Measurements from ENCODE around the gene CXorf49. TPM values are rescaled to one million over a fixed set of nuclear protein-coding genes. Genes with fewer than 3 reads are reported as not detected.
"Not testable (repeated sequence)": the region's sequence is repeated elsewhere in the genome, so short reads cannot be mapped to it uniquely, and the experiment has no call there.

The CXorf49 gene
- not detected in 2 replicates for total RNA-seq (2013; cell fraction: nucleolus; rRNA removed)
- total RNA-seq (2014; rRNA removed) (not detected in 2 replicates), total RNA-seq (2014; rRNA removed; fragmentation: Illumina TruSeq; extraction: Trizol) (not detected in 2 replicates), total RNA-seq (2021) (not detected in 2 replicates), polyA plus RNA-seq (2011; rRNA removed) (not detected in 2 replicates), polyA plus RNA-seq (2014; fragmentation: Illumina TruSeq; extraction: Trizol) (not detected in 2 replicates), polyA plus RNA-seq (2014; fragmentation: Nextera tagmentation; extraction: Ambion mirVana) (not detected), polyA plus RNA-seq (2014; rRNA removed) (0.27 TPM in 1 of 2 replicates, not detected in the other), polyA plus RNA-seq (2016; fragmentation: Nextera tagmentation; extraction: Ambion mirVana) (not detected), polyA minus RNA-seq (2011; rRNA and poly(A)+ RNA removed) (not detected in 2 replicates), Bru-seq, nascent RNA (not detected), BruChase-seq, experiment 1, labeled RNA remaining after a 6-hour chase (not detected), BruChase-seq, experiment 2, labeled RNA remaining after a 2-hour chase (not detected)
- not detected for polyA plus RNA-seq (2011; ENCODE audit: low read depth)
- not detected in 2 replicates for polyA plus RNA-seq (2011; cell fraction: cytosol; rRNA removed)
- not detected in 2 replicates for polyA plus RNA-seq (2011; cell fraction: nucleus; rRNA removed)
- not detected in 2 replicates for polyA plus RNA-seq (2012)
- polyA minus RNA-seq (2011; cell fraction: cytosol; rRNA and poly(A)+ RNA removed): not detected in 2 replicates
- polyA minus RNA-seq (2011; cell fraction: nucleus; rRNA and poly(A)+ RNA removed): not detected in 2 replicates
- long read RNA-seq, experiment 1: 0 reads
- long read RNA-seq, experiment 2: 0 reads

DNA sequence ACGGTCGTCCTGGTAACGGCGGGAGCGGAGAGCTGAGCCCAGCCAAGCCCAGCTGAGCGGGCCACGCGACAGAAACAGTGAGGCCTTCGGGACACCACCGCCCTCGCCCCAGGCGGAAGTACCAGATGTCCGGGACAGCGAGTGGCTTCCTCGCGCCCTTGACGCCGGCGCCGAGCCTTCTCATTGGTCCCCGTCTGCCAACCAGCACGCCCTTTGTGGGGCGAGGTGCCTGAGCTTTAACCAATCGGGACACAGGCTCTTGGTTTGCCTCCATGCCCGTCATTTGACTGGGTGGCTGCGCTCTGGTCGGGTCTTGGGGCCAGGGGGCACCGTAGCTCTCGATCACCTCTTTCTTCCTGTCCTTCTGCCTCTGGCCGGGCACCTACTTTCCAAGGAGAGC is at the start of gene CXorf49:
Gene CXorf49, minus strand, starts transcription at position 101 of the 400 bp plus-strand sequence. CDS start 134 bp downstream, outside the sequence.
- POLR2A ChIA-PET; H3K4me2 ChIP-seq (ENCODE audit: control insufficient read depth, insufficient read depth); H4K20me1 ChIP-seq (ENCODE audit: control insufficient read depth, insufficient read depth); H3K36me3 ChIP-seq (ENCODE audit: control insufficient read depth in 2 of 2, insufficient read depth in 2 of 2, low read length in 1 of 2); DNase-seq (ENCODE audit: low read depth, low spot score); SMC1A ChIA-PET (ENCODE audit: uncharacterized antibody, unreplicated experiment); H3K4me1 ChIP-seq (ENCODE audit: control insufficient read depth, insufficient read depth, low read length); H3K79me2 ChIP-seq (ENCODE audit: control insufficient read depth, insufficient read depth, low read length); H3K9me3 ChIP-seq (replicated peaks; ENCODE audit: control insufficient read depth, insufficient read depth, low read length); H3K9ac ChIP-seq (ENCODE audit: control insufficient read depth, insufficient read depth, low read length); FAIRE-seq; CTCF ChIA-PET; ATAC-seq; BruUV-seq (replicated peaks); RAD21 ChIA-PET (ENCODE audit: unreplicated experiment); in situ Hi-C loops (cut with MboI); H3K27me3 ChIP-seq (replicated peaks in 1 of 2; ENCODE audit: control insufficient read depth in 2 of 2, insufficient read depth in 2 of 2, low read length in 1 of 2); intact Hi-C loops (cut with micrococcal nuclease; ENCODE audit: unreplicated experiment); H2AFZ ChIP-seq (ENCODE audit: control insufficient read depth, low read depth, low read length); H3K4me3 ChIP-seq; H3K27ac ChIP-seq (ENCODE audit: control insufficient read depth, insufficient read depth): not testable (repeated sequence)
- WGBS (ENCODE audit: insufficient coverage, insufficient replicate concordance, low lambda C conversion rate, missing lambda C conversion rate): no CpG with 5 or more reads among the region's 30 CpGs

DNA sequence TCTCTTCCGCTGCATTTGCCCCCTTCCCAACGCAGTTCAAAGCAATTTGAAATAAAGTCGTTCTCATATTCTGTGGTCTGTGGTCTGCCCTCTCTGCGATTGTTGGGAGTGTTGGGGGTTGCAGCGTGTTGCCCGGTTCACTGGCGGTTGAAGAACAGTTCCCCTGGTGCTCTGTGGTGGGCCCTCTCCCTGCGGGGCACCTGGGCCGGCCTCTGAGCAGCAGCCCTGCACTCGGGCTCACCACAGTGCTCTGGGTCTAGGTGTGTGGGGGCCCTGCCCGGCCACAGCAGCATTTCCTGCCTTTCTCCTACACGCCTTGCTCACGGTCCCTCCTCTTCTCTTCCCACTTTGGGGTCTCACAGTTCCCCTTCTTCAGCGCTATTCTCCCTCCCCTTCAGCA is 49.0 kb upstream of the CXorf49 start:
- intact Hi-C loops (cut with micrococcal nuclease; ENCODE audit: unreplicated experiment); H2AFZ ChIP-seq (ENCODE audit: control insufficient read depth, low read depth, low read length); SMC1A ChIA-PET (ENCODE audit: uncharacterized antibody, unreplicated experiment); FAIRE-seq; H3K4me3 ChIP-seq; H4K20me1 ChIP-seq (ENCODE audit: control insufficient read depth, insufficient read depth); H3K79me2 ChIP-seq (ENCODE audit: control insufficient read depth, insufficient read depth, low read length); RAD21 ChIA-PET (ENCODE audit: unreplicated experiment); H3K27ac ChIP-seq (ENCODE audit: control insufficient read depth, insufficient read depth); H3K9ac ChIP-seq (ENCODE audit: control insufficient read depth, insufficient read depth, low read length); H3K4me1 ChIP-seq (ENCODE audit: control insufficient read depth, insufficient read depth, low read length); CTCF ChIA-PET; ATAC-seq; DNase-seq (ENCODE audit: low read depth, low spot score); in situ Hi-C loops (cut with MboI); H3K36me3 ChIP-seq (ENCODE audit: control insufficient read depth in 2 of 2, insufficient read depth in 2 of 2, low read length in 1 of 2); POLR2A ChIA-PET; BruUV-seq (replicated peaks); H3K9me3 ChIP-seq (replicated peaks; ENCODE audit: control insufficient read depth, insufficient read depth, low read length); H3K4me2 ChIP-seq (ENCODE audit: control insufficient read depth, insufficient read depth); H3K27me3 ChIP-seq (replicated peaks in 1 of 2; ENCODE audit: control insufficient read depth in 2 of 2, insufficient read depth in 2 of 2, low read length in 1 of 2): not testable (repeated sequence)
- no CpG with 5 or more reads among the region's 14 CpGs for WGBS (ENCODE audit: insufficient coverage, insufficient replicate concordance, low lambda C conversion rate, missing lambda C conversion rate)

DNA sequence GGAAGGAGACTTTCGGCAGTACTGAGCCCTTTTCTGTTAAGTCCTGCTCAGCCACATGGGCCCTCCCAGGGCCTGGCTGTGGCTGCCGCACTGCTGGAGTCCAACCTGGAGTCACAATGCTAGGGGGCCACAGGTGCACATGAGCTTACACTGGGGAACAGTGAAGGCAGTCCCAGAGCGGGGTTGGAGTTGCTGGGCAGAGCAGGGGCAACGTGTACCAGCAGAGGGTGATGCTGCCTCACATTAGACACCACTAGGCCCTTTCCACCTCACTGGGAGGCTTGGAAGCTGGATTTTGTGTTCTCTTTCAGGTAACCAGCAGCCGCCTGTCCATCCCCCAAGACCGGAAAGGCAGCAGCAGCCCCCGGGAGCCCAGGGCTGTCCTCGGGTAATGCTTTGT is 47.5 kb upstream of the CXorf49 start:
- BruUV-seq (replicated peaks); H4K20me1 ChIP-seq (ENCODE audit: control insufficient read depth, insufficient read depth): not testable (repeated sequence)

DNA sequence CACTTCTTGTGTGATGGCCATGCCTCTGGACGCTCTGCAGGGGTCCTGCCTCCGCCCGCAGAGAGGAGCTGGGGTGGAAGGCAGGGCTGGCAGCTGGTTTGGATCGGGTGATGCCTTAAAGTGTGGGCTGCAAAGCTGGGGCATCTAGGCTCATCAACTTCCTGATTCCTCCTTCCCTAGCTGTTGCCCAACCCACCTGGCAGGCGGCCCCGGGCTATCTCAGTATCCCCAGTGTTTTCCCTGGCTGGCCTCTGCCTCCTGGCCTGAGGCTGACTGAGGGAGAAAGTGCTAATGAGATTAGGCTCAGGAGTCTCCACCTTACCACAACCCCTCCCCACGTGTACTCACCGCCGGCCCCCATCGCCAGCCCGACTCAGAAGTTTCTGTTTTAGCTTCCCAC is 46.7 kb upstream of the CXorf49 start:
- H3K79me2 ChIP-seq (ENCODE audit: control insufficient read depth, insufficient read depth, low read length); FAIRE-seq; H3K27me3 ChIP-seq (replicated peaks in 1 of 2; ENCODE audit: control insufficient read depth in 2 of 2, insufficient read depth in 2 of 2, low read length in 1 of 2); H3K9ac ChIP-seq (ENCODE audit: control insufficient read depth, insufficient read depth, low read length); DNase-seq (ENCODE audit: low read depth, low spot score); POLR2A ChIA-PET; H3K9me3 ChIP-seq (replicated peaks; ENCODE audit: control insufficient read depth, insufficient read depth, low read length); H4K20me1 ChIP-seq (ENCODE audit: control insufficient read depth, insufficient read depth); ATAC-seq; H3K36me3 ChIP-seq (ENCODE audit: control insufficient read depth in 2 of 2, insufficient read depth in 2 of 2, low read length in 1 of 2); SMC1A ChIA-PET (ENCODE audit: uncharacterized antibody, unreplicated experiment); H3K4me3 ChIP-seq; in situ Hi-C loops (cut with MboI); H3K27ac ChIP-seq (ENCODE audit: control insufficient read depth, insufficient read depth); CTCF ChIA-PET; RAD21 ChIA-PET (ENCODE audit: unreplicated experiment); intact Hi-C loops (cut with micrococcal nuclease; ENCODE audit: unreplicated experiment); BruUV-seq (replicated peaks); H3K4me2 ChIP-seq (ENCODE audit: control insufficient read depth, insufficient read depth); H3K4me1 ChIP-seq (ENCODE audit: control insufficient read depth, insufficient read depth, low read length); H2AFZ ChIP-seq (ENCODE audit: control insufficient read depth, low read depth, low read length): not testable (repeated sequence)
- WGBS (ENCODE audit: insufficient coverage, insufficient replicate concordance, low lambda C conversion rate, missing lambda C conversion rate): no CpG with 5 or more reads among the region's 11 CpGs

More for the DNA sequence above, 47.5 kb upstream of the CXorf49 start:
- H3K4me3 ChIP-seq; H3K9ac ChIP-seq (ENCODE audit: control insufficient read depth, insufficient read depth, low read length); CTCF ChIA-PET; H3K4me1 ChIP-seq (ENCODE audit: control insufficient read depth, insufficient read depth, low read length); H3K79me2 ChIP-seq (ENCODE audit: control insufficient read depth, insufficient read depth, low read length); H3K4me2 ChIP-seq (ENCODE audit: control insufficient read depth, insufficient read depth); H2AFZ ChIP-seq (ENCODE audit: control insufficient read depth, low read depth, low read length); POLR2A ChIA-PET; RAD21 ChIA-PET (ENCODE audit: unreplicated experiment); SMC1A ChIA-PET (ENCODE audit: uncharacterized antibody, unreplicated experiment); H3K27ac ChIP-seq (ENCODE audit: control insufficient read depth, insufficient read depth); FAIRE-seq; H3K9me3 ChIP-seq (replicated peaks; ENCODE audit: control insufficient read depth, insufficient read depth, low read length); ATAC-seq; in situ Hi-C loops (cut with MboI); H3K27me3 ChIP-seq (replicated peaks in 1 of 2; ENCODE audit: control insufficient read depth in 2 of 2, insufficient read depth in 2 of 2, low read length in 1 of 2); DNase-seq (ENCODE audit: low read depth, low spot score); H3K36me3 ChIP-seq (ENCODE audit: control insufficient read depth in 2 of 2, insufficient read depth in 2 of 2, low read length in 1 of 2); intact Hi-C loops (cut with micrococcal nuclease; ENCODE audit: unreplicated experiment): not testable (repeated sequence)
- no CpG with 5 or more reads among the region's 8 CpGs for WGBS (ENCODE audit: insufficient coverage, insufficient replicate concordance, low lambda C conversion rate, missing lambda C conversion rate)
